HG03558 (cell line): ENCODE measurements around the gene BRWD1.
"Not testable (repeated sequence)": the region's sequence is repeated elsewhere in the genome, so short reads cannot be mapped to it uniquely, and the experiment has no call there.

ENCODE experiments used
- ATAC-seq: cut with Tn5 transposase; IDR thresholded peaks from one replicate; pipeline ENCODE4 v1.9.1; 2021; ENCODE audit warnings: moderate number of reproducible peaks; ENCODE audit not compliant: unreplicated experiment; ENCODE audit errors: extremely low read depth

BRWD1 gene

GRCh38 chr21:39180429-39181019 is 132.9 kb downstream of the BRWD1 start:
- ATAC-seq = no peak

- no peak for ATAC-seq
Observed at GRCh38 chr21:39178421-39178820, 135.0 kb downstream of the BRWD1 start.

- ATAC-seq = no peak
Observed at GRCh38 chr21:39176271-39176709, 137.1 kb downstream of the BRWD1 start.

GRCh38 chr21:39175665-39176064 is 137.8 kb downstream of the BRWD1 start:
- no peak for ATAC-seq

GRCh38 chr21:39175154-39175553 is 138.3 kb downstream of the BRWD1 start:
- no peak for ATAC-seq

GRCh38 chr21:39173716-39174680 is 139.4 kb downstream of the BRWD1 start:
- ATAC-seq = no peak

GRCh38 chr21:39169906-39170305 is 143.5 kb downstream of the BRWD1 start:
- no peak for ATAC-seq

GRCh38 chr21:39168800-39169199 is 144.6 kb downstream of the BRWD1 start:
- no peak for ATAC-seq

- ATAC-seq = no peak
Observed at GRCh38 chr21:39164523-39164922, 148.9 kb downstream of the BRWD1 start.

GRCh38 chr21:39161064-39161463 is 152.4 kb downstream of the BRWD1 start:
- no peak for ATAC-seq

- no peak for ATAC-seq
Observed at GRCh38 chr21:39159342-39160063, 153.9 kb downstream of the BRWD1 start.

GRCh38 chr21:39157241-39157640 is 156.2 kb downstream of the BRWD1 start:
- not testable (repeated sequence) for ATAC-seq

- no peak for ATAC-seq
Observed at GRCh38 chr21:39156024-39156423, 157.4 kb downstream of the BRWD1 start.

GRCh38 chr21:39155578-39155977 is 157.9 kb downstream of the BRWD1 start:
- no peak for ATAC-seq

- no peak for ATAC-seq
Observed at GRCh38 chr21:39153842-39154241, 159.6 kb downstream of the BRWD1 start.

- no peak for ATAC-seq
Observed at GRCh38 chr21:39153373-39153772, 160.1 kb downstream of the BRWD1 start.

GRCh38 chr21:39152271-39152670 is 161.2 kb downstream of the BRWD1 start:
- no peak for ATAC-seq

- no peak for ATAC-seq
Observed at GRCh38 chr21:39150877-39151276, 162.6 kb downstream of the BRWD1 start.

- no peak for ATAC-seq
Observed at GRCh38 chr21:39150316-39150715, 163.1 kb downstream of the BRWD1 start.

GRCh38 chr21:39149882-39150281 is 163.6 kb downstream of the BRWD1 start:
- no peak for ATAC-seq

GRCh38 chr21:39148975-39149374 is 164.5 kb downstream of the BRWD1 start:
- ATAC-seq = no peak
